Left kidney (tissue), 8 donors: ENCODE results near the gene JSRP1. TPM values are rescaled to one million over a fixed set of nuclear protein-coding genes. Genes with fewer than 3 reads are reported as not detected.

ENCODE experiments used
- DNase-seq: peaks from one replicate; pipeline ENCODE4 v3.0.0-alpha.2; 2013
- long read RNA-seq, 8 donors: transcript quantifications; one replicate each; lab custom pipeline, GENCODE V29; 2026
- polyA plus RNA-seq: library from polyadenylated mRNA; unstranded; fragments of 120-200 nt; gene quantifications from one replicate; pipeline ENCODE4 v1.2.1, GENCODE V29; 2013; ENCODE audit not compliant: insufficient read length

JSRP1 gene
- polyA plus RNA-seq: 0.60 TPM
- long read RNA-seq, donor 1, partial matches to known transcripts: 136 of 672 reads
- long read RNA-seq, donor 1, other reads (novel, unspliced or antisense): 536 of 672 reads
- long read RNA-seq, donor 2: 0 reads
- long read RNA-seq, donor 3: 0 reads
- long read RNA-seq, donor 4: 0 reads
- long read RNA-seq, donor 5, partial matches to known transcripts: 228 of 1,217 reads
- long read RNA-seq, donor 5, other reads (novel, unspliced or antisense): 989 of 1,217 reads
- long read RNA-seq, donor 6, partial matches to known transcripts: 549 of 581 reads
- long read RNA-seq, donor 6, other reads (novel, unspliced or antisense): 32 of 581 reads
- long read RNA-seq, donor 7: 0 reads
- long read RNA-seq, donor 8, partial matches to known transcripts: 0 of 1 reads
- long read RNA-seq, donor 8, other reads (novel, unspliced or antisense): 0 of 1 reads

GRCh38 chr19:2255982-2256685 is at the start of gene JSRP1:
JSRP1 (minus strand) TSS chr19:2256417; CDS start chr19:2255314, 1,103 bp downstream.
- DNase-seq: no peak

GRCh38 chr19:2305452-2306280 is 49.4 kb upstream of the JSRP1 start:
- no peak for DNase-seq

GRCh38 chr19:2303211-2303798 is 47.1 kb upstream of the JSRP1 start:
- DNase-seq: no peak

GRCh38 chr19:2302319-2303210 is 46.3 kb upstream of the JSRP1 start:
- no peak for DNase-seq

GRCh38 chr19:2300533-2300932 is 44.3 kb upstream of the JSRP1 start:
- DNase-seq: no peak

GRCh38 chr19:2296141-2296540 is 39.9 kb upstream of the JSRP1 start:
- DNase-seq: no peak

GRCh38 chr19:2294687-2295335 is 38.6 kb upstream of the JSRP1 start:
- DNase-seq: no peak

GRCh38 chr19:2291185-2291751 is 35.1 kb upstream of the JSRP1 start:
- no peak for DNase-seq

GRCh38 chr19:2290441-2291184 is 34.4 kb upstream of the JSRP1 start:
- no peak for DNase-seq

- no peak for DNase-seq
These were observed 33.7 kb upstream of the JSRP1 start for GRCh38 chr19:2289714-2290435.

GRCh38 chr19:2288818-2289713 is 32.8 kb upstream of the JSRP1 start:
- DNase-seq: no peak

- DNase-seq: no peak
These were observed 32.2 kb upstream of the JSRP1 start for GRCh38 chr19:2288338-2288817.

- no peak for DNase-seq
These were observed 31.5 kb upstream of the JSRP1 start for GRCh38 chr19:2287585-2288337.

GRCh38 chr19:2286402-2287140 is 30.4 kb upstream of the JSRP1 start:
- DNase-seq: no peak

- no peak for DNase-seq
These were observed 27.8 kb upstream of the JSRP1 start for GRCh38 chr19:2283835-2284507.
